Measurements from ENCODE around the gene ZDHHC11B.
"Not testable (repeated sequence)": the region's sequence is repeated elsewhere in the genome, so short reads cannot be mapped to it uniquely, and the experiment has no call there.

GRCh38 chr5:770585-770984 lies 13.9 kb downstream of the ZDHHC11B start:
- not testable (repeated sequence) for TF ChIP-seq CTCF (IDR thresholded peaks at IDR 0.05); EP300 (IDR thresholded peaks at IDR 0.05; ENCODE audit: low read depth); POLR2A (IDR thresholded peaks at IDR 0.05); POLR2AphosphoS5 (IDR thresholded peaks at IDR 0.05)
